Testis (tissue), 2 donors: ENCODE results near the gene ZNF674.

Experiments
- CTCF ChIP-seq, 3 experiments: fragments of 450-650 bp in 2 of 3; fragments of 200-600 bp in 1 of 3; sonication (generic) in 1 of 3; IDR thresholded peaks; one replicate each; pipeline ENCODE4 v1.5.1; 2016 to 2019; ENCODE audit warnings: antibody characterized with exemption in 3 of 3, mild to moderate bottlenecking in 2 of 3, moderate library complexity in 1 of 3
- POLR2A ChIP-seq: fragments of 450-650 bp; IDR thresholded peaks from one replicate; pipeline ENCODE4 v1.6.1; 2017; ENCODE audit warnings: antibody characterized with exemption, mild to moderate bottlenecking, moderate library complexity

- TF ChIP-seq CTCF (IDR thresholded peaks at IDR 0.05) (no peak), POLR2A (no peak)
These were observed 13.8 kb upstream of the ZNF674 start for GRCh38 chrX:46559062-46559461.
